SK-N-DZ (cell line): Measurements from ENCODE around the gene RIT2.

Experiments
- DNase-seq: peaks from one replicate; pipeline ENCODE4 v3.0.0-alpha.2; 2015; ENCODE audit warnings: low spot score

The RIT2 gene

DNA sequence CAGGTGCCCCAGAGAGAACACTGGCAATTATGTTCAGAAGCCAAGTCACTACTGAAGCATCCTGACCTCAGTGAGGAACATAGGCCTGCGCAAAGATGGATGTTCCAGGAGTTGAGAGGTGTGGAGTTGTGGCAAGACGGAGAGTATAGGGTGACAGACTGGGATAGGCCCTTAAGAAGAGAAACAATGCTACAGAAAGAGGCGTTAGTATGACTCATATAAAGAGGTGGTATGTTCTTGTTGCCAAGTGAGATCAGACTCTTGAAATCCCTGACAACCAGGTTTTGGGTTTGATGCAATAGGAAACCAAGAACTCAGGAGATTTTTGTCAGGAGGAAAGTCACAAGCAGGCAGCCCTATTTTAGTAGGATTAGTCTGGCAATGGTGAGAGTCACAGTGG, 185.6 kb downstream of the RIT2 start:
- DNase-seq = no peak

DNA sequence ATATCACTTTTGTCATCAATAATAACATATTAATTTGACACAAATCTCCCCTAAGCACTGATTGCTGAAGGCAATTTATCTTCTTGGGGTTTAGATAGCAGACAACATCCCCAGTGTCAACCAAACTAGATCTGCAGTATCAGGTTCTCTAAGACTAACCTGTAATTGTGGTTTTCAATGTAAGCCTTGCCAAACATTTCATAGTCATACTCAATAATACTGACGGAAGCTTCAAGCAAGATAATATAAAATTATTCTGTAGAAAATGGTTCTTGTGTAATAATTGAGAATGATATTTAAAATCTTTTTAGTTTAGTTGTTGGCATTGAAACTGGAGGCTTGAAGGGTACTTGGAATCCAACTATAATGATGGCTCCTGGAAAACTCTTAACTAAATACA, 186.3 kb downstream of the RIT2 start:
- no peak for DNase-seq

DNA sequence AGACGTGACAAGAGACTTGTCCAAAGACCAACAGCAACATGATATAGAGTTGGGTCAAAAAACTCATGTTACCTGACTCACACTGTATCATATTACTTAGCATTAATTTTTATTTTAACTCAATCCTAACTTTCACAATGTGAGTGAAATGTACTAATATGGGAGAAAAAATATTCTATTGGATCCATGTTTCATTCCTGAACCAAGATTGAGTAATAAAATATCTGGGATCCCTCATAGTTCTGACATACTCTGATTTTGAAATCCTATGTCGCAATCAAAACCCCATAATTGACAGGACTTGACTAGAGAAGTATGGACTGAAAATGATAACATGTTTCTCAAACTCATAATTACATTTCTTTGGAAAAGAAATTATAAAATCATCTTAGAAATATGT, 190.4 kb downstream of the RIT2 start:
- no peak for DNase-seq

DNA sequence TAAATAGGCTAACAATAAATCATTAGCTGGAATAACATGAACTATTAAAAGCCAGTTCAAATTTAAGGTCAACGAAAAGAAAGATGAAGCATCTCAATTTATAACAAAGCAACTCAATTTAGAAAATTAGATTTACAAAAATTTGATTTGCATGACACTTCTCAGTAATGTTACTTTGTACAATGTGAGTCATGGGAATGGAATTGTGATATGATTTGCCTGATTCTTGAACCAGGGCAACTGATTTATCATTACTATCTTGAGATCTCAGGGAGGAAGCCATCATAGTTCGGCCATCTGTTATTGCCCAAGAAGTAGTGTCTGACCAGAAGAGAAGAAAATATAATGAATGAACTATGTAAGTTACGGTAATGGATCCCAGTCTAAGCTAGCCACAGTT, 193.1 kb downstream of the RIT2 start:
- peak; percentile 88 for DNase-seq

DNA sequence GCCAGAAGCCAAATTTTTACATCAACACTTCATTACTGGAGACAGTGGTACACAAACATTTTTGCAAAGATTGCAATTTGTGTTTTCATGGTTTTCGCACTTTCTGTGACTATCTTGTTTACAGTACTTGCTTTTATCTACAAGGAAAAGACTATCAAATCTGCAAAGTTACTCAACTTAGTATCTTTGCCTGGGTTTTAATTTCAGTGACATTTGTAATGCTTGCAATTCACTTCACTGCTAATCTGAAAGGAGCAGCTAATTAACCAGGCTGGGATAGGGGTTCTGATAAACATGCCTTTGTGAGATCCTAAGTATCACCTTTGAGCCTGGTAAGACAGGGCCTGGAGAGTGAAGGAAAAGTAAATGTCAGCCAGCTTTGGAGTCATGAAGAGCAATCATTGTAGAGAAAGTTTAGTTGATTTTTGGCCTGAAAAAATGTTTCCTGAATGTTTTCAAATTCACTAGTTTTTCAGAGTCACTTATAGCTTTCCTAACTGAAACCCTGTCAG, 194.2 kb downstream of the RIT2 start:
- DNase-seq = no peak

DNA sequence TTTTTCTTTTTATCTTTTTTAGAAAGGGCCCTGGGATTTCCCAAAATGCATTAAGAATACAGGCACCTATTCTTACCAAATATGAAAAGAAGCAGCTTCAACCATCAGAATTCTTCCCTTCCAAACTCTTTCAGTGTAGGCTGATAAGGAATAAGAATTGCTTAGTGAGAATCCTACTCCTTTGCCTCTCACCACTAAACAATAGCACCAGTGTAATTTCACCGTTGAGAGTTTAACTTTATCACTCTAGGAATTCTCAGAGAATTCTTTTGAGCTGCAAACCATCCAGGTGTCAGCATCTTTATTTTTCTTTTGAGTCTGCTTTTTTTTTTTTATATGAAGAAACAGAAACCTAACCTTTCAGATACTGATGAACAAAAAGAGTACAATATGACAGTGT, 194.9 kb downstream of the RIT2 start:
- DNase-seq = no peak

DNA sequence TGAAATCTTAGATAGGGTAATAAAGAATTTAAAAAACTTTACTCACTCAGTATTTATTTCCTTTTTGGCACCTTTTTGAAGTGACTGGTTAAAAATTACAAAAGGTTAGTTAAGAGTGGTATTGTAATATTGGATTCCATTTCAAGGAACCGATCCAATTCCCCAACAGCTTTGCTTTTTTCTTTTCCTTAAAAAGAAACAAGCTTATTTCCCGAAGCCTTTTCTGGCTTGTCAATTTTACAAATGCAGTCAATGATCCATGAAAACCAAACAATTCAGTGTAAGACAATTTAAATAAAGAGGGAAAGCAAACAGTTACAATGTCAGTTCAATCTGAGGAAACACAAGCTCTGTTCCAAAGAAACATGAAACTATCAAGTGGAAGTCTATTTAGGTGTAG, 200.2 kb downstream of the RIT2 start:
- DNase-seq = no peak

DNA sequence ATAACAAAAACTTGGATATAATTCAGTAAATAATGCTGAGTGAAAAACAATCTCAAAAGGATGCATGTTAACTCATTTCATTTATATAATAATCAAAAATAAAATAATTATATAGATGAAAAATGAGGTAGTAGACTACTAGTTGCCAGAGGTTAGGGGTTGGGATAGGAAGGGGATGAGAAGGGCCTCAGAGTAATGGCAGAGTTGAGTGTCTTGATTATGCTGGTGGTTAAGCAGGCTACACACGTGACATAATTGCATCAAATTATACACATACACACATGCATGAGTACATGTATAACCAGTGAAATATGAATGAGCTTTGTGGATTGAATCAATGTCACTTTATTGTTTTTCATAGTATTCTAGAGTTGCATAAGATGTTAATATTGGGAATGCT, 201.0 kb downstream of the RIT2 start:
- DNase-seq = no peak

DNA sequence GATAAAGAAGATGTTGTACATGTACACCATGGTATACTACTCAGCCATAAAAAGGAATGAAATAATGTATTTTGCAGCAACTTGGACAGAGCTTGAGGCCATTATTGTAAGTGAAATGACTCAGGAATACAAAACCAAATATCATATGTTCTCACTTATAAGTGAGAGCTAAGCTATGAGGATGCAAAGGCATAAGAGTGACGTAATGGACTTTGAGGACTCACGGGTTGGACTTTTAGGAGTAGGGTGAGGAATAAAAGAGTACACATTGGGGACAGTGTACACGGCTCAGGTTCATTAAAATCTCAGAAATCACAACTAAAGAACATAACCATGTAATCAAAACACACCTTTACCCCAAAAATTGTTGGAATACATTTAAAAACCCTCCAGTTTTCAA, 206.4 kb downstream of the RIT2 start:
- no peak for DNase-seq

DNA sequence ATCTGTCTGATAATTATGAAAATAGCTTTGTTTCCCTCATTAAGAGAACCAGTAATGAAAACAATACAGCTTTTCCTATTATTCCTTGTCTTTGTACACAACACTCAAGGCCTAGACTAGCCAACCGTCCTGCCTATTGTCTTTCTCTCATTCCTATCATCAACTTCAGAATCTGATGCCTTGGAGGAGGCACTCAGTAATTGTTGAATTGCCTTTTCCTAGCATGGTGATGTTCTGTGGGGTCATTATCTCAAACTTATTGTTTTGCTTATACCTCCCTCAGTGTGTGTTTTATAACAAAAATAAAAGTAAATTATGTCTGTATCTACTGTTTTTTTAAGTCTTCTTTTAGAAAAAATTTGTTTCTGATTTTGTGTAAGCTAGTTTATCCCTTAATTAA, 208.7 kb downstream of the RIT2 start:
- DNase-seq = no peak

DNA sequence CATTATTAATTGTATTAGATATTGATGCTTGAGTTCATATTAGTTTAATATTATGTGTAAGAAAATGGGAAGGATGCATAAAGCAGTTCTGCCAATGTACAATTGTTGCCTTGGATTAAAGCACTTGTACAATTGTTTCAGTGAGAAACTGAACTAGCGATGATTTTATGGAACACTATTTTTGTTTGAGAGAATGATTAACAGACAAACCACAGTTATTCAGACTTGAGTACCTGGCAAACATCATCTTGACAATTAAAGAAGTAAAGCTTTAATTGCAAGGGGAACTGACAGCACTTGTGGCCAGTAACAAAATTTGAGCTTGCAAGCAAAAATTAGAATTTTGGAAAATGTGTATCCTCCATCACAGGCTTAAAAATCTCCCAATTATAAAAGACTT, 214.3 kb downstream of the RIT2 start:
- no peak for DNase-seq

DNA sequence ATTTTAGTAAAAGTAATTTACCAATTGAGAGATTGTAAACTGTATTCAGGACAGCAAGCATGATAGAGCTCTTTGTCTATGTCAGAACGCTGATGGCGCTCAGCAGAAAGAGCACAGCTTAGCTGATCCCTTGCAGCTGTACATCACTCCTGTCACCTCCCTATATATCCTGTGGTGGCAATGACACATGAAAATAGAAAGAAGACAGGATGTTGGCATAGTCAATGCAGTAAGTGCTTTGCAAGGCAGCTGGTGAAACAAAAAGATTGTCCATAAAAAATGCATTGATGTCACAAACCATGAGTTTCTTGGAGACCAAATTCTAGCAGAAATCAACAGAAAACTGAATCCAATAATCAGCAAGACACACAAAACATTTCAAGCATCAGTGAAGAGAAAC, 221.5 kb downstream of the RIT2 start:
- no peak for DNase-seq

DNA sequence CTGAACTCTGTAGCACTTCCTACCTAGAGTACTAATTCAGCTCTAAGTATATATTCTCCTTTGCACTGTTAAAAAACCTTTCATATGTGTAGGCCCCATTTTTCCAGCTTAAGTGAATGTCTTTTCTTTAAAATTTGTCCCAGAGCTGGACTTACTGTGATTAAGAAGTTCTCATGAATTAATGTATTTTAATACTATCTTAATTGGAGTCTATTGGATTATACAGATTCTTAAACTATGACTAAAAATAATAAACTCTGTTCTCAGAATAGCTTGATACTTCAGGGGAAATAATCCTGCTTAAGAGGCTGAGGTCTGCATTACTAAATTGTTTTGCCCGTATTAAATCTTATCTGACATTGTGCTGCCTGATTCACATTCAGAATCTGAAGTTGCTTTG, 223.3 kb downstream of the RIT2 start:
- DNase-seq = no peak

DNA sequence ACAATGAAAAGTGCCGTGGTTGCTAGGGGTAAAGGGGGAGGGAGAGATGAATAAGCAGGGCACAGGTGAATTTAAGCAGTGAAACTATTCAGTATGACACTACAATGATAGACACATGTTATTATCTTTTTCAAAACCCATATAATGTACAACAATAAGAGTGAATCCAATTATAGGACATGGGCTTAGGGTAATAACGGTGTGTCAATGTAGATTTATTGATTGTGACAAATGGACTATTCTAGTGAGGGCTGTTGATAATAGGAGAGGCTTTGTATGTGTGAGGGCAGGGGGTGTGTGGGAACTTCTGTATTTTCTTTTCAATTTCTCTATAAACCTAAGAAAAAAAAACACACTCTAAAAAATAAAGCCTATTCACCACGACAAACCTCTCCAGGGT, 223.8 kb downstream of the RIT2 start:
- no peak for DNase-seq

DNA sequence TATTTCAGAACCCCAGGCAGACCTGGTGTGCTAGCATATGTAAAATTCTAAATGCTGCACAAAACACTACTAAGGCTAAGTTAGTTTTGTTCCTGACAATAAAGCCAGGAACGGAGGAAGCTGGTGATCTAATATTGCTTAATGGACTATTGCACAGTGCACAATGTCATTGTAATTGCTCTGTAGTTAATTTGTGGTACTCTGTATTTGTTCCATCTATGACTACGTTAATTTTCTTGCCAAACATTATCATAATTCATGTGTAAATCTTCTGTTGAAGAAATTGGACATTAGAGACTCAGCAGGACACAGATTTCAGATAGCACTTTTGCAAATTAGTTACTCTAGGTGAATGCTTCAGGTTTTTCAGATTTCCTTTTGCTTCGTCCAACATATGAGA, 232.3 kb downstream of the RIT2 start:
- peak; percentile 15 for DNase-seq

DNA sequence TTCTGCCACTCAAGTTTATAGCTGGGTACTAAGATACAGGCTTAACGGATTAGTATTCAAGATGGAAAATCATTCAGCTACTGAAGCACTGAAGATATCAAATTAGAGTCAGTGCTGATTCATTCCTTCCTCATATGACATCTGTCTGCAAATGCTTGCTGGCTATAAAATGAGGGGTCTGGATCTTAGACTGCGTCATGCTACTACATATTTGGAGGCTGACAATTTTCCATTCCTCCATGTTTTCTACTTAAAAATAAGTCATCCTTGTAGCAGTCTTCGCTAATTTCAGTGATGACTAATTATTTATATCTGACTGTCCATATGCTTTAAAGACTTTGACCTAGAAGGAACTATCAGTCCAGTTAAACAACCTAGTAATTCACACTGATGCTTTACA, 233.4 kb downstream of the RIT2 start:
- DNase-seq = no peak

DNA sequence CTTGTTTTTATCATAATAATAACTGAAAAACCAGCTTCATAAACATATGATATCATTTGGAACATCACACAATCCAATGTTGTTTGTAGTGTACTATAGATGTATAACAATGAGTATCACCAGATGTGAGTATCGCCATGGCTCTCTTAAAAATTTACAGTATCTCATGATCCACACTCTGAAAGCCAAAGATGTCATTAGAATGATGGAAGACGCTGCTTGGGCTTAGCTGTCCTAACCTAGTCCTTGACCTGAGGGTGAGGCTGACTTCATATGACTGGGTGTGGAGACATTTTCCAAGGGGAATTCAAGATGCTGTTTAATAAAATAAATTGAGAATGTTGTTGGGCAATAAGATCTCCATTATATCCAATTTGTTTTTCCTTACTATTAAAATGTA, 242.6 kb downstream of the RIT2 start:
- no peak for DNase-seq

DNA sequence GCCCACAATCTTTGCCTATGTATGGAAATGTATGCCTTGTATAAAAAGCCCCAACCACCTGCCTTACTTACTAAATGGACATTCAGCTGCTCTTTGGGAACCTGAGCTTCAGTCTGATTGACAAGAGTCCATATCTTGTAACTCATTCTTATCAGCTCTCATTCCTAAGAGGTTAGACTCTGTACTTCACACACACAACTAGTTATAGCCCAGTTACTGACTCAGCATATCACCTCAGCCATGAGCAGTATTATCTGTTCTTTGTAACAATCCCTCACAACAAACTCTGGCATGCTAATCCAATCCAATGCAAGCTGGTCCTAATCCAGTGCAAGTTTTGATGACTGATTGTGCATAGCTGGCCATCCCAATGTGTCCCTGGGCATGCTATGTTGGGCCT, 250.6 kb downstream of the RIT2 start:
- no peak for DNase-seq

DNA sequence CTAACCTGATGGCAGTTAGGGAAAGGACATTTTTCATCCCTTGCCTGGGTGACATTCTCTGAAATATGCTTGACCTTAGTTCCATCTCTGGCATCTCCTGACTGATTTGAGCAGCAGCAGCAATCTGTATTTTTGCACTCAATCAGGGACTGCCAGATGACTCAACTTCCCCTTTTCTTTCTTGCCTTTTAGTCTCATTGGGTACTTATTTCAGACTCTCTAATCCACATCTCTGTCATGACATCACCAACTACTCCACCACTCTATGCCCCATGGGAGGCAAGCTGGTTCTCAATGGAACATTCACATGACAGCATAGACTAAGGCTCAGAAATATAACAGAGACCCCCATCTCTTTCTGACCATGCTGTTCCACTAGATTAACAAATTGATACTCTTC, 254.2 kb downstream of the RIT2 start:
- no peak for DNase-seq

DNA sequence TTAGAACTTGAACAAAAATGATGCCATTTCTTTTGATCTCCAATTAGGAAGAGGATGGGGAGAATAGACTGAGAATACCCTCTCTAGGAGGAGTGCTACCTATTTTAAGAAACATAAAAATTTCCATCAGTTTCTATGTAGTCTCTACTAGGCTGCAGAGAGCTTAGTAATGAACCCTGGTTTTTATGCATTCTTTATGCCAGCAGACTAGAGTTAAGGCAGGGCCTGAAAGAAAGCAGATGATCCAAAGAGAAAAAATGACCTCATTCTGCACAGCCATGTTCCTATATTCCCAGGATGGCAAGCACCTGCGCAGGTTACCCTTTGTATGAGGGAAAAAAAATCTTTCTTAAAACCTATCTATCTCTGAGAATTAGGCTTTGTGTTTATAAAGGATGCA, 254.9 kb downstream of the RIT2 start:
- DNase-seq = no peak

DNA sequence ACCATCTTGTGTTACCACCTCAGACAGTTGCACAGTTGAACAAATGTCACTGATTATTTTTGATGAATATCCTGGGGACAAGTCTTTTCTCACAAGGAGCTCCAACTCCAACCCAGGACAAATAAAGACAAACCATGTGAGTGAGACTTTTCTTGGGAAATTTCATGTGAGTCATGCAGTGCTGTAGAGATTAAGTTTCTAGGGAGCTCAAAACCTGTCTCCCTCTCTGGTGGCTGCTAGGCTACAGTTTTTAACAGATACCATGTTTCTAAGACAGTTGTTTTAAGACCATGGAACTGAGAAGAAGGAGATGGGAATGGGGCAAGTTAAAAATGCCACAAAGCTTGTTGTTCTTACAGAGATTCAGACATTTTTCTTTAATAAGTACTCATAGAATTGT, 255.5 kb downstream of the RIT2 start:
- DNase-seq = no peak

DNA sequence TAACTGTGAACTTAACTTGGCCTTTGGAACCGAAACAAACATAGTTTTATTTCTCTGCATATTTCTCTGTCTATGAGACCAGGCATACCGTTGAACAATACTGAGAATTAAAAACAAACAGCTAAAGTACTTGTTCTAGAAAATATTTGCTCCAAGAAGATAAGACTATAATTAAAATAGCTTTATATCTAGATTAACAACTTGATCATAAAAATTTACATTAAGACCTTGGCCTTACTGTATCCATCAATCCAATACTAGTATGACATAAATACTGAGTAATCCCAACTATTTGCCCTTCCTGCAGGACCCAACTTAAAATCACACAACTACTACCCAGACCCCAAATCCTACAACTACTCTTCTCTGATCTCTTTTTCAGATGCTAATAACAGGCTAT, 260.9 kb downstream of the RIT2 start:
- DNase-seq = no peak

DNA sequence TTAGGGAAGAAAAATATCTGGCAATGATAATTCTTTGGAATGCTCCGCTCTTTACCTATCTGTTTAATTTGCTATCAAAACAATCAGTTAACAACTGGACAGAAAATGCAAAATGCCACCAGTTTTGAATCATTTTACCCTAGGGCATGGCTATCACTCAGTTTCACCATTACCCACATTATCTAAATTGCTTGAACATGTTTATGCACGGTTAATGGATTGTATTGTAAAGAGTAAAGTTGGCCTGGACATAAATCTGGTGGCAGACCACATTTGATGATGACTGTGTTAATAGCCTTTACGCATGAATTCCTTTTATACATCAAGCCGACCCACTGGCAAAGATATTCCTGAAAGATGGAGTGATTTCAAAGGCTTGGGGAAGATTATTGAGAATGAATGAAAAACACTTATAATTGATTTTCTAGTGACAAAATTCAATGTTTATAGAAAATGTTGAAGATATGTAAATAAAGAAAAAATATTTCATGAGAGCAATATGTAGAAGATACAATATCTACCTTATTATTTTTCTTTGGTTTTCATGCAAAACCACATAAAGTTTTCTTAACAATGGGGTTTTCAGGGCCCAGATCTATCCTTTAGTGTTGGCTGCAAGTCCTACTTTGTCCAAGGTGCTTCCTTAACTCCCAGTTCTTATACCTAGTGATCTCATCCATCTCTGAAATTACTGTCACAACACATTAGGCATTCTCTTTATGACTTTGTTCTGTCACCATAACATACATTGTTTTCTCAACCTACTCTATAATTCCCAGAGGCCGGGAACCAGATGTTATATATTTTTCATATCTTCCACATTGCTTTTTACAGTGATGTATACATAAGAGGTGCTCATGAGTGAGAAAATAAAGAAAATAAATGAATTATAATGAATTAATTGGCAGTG, 265.1 kb downstream of the RIT2 start:
- peak; percentile 9 for DNase-seq

DNA sequence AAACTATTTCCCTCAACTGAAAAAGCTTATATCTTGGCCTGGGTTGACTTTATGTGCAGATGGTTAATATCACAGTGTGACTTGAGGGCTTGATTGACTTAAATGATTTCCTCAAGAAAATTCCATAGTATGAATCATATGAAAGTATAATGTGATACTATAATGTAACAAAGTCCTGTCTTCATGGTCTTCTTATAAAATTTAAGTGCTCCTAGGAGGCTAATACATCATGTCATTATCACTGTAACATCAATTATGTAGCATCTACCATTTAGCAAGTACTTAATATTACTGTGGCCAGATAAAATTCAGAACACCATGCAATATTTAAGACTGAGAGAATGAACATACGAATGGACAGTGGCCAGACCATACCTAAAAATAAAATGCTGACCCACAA, 276.1 kb downstream of the RIT2 start:
- DNase-seq = no peak
